ENCODE measurements around the gene TMEM109.

The TMEM109 gene, protein sequence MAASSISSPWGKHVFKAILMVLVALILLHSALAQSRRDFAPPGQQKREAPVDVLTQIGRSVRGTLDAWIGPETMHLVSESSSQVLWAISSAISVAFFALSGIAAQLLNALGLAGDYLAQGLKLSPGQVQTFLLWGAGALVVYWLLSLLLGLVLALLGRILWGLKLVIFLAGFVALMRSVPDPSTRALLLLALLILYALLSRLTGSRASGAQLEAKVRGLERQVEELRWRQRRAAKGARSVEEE

DNA sequence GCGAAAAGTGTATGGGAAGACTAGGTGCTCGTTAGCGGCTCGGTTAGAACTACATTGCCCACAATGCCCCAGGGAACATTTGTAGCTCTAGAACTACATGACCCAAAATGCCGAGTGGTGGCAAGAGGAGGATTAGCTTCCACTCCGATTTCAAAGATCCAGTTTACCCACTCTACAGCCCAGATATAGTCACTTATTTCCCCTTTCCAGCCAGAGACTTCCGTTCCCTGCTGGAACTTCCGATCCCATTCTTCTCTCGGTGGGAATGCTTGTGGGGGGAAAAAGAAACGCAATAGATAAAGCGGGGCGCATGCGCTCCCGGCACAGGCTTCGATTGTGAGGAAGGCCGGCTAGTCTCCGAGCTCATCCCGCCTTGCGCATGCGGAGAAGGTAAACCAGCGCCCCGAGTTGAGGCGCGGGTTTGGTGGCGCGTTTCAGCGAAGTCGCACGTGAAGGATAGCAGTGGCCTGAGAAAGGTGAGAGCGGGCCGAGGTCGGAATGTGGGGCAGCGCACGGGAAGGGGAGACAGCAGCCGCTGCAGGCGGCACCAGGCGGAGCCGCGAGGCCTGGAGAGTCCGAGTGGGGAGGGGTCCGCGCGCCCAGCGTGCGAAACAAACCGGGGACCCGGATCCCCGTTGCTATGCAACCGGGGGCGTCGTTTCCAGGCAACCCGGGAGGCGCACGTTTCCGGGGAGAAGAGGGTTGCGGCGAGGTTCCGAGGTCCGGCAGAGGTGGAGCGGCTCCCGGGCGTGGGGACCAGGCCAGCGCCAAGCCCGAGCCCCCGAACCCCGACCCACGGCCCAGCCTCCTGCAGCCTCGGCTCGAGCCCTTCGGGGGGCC is at the start of gene TMEM109:
TSS of gene TMEM109 (plus strand) at position 366 of the 840 bp plus-strand sequence. CDS start 5,536 bp downstream, outside the sequence.
- DNase-seq: peak; percentile 78

DNA sequence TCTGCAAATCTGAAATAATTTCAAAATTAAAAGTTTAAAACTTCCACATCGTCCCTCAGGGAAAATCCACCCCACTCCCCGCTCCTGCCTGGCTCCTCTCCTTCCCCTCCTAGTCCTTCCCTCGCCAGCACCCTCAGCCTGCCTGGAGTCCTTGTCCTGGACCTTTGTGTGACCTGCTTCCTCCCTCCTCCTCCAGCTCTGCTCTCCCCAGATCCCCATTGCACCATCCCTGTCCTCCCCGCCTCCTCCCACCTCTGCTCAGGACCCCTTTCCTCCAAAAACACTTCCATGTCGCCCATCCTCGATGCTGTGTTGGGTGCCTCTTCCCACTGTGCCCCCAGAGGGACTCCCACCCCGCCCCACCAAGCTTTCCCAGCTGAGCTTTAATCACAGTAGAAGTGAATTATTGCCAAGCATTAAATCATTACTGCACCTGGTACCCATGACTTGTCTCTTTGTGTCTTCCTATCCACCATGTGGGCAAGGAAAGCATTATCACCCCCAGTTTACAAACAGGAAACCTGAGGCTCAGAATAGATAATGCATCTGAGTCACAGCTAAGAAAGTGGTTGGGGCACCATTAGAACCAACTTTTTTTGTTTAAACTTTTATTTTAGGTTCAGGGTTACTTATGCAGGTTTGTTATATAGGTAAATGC is 49.0 kb upstream of the TMEM109 start:
- no peak for DNase-seq

DNA sequence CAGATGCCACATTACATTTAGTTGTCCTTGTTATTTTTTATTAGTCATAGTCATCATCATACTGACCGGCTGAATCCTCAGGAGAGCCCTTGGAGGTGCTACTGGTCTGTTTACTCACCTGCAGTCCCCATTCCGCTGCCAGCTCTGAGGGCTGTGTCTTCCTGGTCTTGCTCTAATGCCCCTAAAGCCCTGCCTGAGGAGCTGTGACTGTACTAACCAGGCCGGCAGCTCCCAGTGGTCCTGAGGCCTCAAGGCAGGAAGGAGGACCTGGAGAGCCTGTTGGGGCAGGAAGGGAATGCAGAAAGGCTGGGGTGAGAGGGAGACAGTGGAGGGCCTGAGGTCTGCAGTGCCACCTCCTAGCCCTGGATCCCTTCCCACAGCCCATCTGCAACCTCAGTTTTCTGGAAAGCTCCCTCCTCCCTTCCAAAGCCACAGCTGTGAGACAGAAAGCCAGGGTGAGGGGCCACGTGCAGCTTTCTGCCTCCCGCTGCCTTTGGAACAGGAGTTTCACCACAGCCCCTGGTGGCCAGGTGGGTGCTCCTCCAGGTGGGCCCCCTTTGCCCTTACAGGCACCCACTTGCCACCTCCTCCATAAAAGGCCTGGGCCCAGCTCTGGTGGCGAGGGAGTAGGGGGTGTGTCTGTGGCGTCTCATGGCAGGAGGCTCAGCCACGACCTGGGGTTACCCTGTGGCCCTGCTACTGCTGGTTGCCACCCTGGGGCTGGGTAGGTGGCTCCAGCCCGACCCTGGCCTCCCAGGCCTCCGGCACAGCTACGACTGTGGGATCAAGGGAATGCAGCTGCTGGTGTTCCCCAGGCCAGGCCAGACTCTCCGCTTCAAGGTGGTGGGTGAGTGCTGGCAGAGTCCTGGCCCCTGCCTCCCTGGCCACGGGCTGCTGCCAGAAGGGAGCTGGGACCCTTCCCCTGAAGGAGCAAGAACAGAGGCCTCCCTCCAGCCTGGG is 46.8 kb upstream of the TMEM109 start, which contains the start of gene ZP1:
TSS of gene ZP1 (plus strand) at position 632 of the 960 bp plus-strand sequence. CDS start at position 652, 20 bp downstream.
- DNase-seq: no peak

DNA sequence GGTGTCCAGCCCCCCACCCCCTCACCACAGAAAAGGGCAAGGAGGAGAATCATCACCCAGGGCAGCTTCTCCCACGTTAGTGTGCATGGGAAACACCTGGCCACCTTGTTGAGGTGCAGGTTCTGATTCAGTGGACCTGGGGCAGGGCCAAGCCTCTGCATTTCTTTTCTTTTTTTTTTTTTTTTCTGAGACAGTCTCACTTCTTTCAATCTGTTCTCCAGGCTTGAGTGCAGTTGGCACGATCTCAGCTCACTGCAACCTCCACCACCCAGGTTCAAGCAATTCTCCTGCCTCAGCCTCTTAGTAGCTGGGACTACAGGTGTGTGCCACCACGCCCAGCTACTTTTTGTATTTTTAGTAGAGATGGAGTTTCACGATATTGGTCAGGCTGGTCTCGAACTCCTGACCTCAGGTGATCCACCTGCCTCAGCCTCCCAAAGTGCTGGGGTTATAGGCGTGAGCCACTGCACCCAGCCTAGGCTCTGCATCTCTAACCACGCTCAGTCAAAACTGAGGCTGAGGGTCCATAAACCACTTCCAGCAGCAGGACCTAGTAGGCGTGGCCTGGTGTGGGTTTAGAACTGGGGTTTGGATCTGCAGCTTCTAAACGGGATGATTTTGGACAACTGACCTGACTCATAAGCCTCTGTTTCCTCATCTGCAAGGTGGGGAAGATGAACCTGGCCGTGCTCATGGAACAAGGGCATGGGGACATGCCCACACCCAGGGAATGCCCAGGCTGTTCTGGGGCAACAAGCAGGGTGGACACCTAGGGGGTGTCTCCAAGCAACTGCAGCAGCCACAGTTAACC is 45.9 kb upstream of the TMEM109 start:
- DNase-seq: no peak

DNA sequence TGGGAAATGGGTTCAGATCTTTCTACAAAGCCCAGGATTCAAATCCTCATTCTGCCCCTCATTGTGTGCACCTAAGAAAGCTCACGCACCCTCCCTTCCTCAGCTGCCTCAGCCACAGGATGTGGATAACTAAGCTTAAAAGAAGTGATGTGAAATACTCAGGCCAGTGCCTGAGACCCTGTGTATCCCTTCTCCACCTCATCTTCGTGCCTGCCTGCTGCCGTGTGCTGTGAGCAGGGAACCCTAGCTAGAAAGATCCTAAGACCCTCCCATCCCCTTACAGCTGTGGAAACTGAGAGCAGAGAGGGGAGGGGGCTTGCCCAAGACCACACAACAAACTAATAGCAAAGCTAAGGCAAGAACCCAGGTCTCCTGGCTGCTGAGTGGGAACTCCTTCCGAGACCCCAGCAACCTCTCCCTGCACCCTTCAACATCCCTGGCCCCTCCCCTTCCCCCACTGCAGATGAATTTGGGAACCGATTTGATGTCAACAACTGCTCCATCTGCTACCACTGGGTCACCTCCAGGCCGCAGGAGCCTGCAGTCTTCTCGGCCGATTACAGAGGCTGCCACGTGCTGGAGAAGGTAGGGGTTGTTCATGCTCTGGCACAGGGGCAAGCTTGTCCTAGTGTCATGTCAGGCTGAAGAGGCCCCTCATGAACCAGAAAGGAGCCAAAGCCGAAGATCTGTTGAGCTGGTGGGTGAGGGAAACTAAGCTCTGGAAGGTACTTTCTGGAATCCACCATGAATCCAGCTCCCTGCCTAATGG is 45.1 kb upstream of the TMEM109 start:
- DNase-seq: no peak

DNA sequence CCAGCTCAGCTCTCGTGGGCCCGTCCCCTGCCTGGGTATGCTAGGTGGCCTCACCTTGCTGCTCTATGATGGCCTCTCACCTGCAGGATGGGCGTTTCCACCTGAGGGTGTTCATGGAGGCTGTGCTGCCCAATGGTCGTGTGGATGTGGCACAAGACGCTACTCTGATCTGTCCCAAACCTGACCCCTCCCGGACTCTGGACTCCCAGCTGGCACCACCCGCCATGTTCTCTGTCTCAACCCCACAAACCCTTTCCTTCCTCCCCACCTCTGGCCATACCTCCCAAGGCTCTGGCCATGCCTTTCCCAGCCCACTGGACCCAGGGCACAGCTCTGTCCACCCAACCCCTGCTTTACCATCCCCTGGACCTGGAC is 44.5 kb upstream of the TMEM109 start:
- DNase-seq: no peak

DNA sequence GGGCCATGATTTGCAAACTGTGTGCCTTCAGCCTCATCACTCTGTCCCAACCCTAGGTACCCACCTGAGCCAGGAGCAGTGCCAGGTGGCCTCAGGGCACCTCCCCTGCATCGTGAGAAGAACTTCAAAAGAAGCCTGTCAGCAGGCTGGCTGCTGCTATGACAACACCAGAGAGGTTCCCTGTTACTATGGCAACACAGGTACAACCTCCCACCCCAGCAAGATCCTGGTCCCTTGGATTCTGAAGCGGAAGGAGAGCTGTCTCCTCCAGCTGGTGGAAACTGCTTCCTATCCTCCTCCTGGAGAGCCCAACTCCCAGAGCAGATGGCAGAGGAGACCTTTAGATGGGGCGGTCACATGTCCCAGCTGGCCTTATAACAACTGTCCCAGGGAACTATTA is 43.7 kb upstream of the TMEM109 start:
- no peak for DNase-seq

DNA sequence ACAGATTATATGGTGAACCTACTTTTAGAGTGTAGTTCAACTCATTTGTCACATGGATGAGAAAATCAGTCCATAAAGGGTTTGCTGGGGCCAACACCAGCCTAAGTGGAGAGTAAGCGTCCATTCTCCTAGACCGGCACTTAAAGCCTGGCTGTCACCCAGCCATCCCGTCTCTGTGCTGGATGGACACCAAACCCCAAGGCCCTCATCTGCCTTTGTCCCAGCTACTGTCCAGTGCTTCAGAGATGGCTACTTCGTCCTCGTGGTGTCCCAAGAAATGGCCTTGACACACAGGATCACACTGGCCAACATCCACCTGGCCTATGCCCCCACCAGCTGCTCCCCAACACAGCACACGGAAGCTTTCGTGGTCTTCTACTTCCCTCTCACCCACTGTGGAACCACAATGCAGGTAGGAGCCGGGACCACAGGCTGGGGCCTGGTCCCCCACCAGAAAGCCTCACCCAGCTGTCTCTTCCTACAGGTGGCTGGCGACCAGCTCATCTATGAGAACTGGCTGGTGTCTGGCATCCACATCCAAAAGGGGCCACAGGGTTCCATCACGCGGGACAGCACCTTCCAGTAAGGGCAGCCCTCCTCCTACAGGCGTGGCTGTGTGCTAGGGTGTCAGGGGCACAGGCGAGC is 43.1 kb upstream of the TMEM109 start:
- no peak for DNase-seq

DNA sequence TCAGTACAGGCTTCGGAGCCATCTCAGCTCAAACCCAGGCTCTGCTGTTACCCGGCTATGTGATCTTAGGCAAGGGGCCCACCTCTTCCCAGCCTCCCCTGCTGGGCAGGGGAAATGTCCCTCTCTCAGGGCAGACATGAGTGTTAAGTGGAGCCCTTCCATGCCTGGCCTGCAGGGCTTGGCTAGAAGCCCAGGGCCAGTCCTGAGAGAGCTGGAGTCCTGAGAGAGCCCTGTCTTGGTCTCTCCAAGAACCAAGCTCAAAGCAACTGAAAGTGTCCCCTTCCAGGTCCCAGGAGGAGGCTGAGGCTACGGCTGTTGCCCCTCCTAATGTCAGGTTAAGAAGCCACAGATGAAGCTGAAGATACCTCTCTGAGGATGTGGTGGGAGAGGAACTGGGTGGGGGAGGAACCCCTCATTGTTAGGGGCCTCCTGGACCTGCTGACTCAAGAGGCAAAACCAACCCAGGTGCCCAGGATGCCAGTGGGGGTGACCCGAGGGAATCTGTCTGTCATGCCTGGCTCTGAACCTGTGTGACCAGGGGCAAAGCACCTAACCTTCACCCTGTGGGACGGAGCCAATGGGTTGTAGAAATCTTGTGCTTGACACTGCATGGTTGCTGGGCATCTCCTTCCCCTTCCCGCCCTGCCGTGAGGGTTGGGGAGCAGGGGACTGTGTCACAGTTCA is 42.4 kb upstream of the TMEM109 start:
- no peak for DNase-seq

DNA sequence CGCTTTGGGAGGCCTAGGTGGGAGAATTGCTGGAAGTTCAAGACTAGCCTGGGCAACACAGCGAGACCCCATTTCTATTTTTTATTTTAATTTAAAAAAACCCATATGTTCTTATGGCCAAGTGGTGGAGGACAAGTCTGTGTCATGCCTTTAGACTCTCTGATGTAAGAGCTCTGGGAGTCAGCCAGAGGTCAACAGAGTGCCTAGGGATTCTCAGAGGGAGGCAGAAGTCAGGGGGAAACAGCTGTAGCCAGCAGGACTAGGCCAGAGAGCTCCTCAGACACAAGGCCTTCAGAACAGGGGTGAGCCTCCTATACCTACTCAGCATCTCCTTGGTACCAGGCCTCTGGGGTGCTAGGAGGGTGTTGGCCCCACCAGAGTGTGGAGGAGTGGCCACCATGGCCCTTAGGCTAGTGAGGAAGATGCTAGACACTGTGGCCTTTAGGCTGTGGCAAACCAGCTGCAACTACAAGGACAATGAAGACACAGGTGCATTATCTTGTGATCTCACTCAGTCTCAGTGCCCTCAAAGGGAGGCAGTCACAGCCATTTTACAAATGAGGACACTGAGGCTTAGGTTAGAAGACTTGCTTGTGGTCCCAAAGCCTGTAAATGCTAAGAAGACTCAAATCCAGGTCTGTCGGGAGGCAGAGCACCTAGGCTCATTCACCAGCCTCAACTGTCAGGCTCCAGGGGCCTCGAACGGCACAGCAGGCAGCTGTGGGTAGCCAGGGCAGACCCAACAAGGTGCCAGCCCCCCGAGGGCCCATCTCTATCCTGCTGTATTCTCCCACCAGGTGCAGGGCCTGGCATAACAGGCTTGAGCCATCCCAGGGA is 41.6 kb upstream of the TMEM109 start:
- no peak for DNase-seq

DNA sequence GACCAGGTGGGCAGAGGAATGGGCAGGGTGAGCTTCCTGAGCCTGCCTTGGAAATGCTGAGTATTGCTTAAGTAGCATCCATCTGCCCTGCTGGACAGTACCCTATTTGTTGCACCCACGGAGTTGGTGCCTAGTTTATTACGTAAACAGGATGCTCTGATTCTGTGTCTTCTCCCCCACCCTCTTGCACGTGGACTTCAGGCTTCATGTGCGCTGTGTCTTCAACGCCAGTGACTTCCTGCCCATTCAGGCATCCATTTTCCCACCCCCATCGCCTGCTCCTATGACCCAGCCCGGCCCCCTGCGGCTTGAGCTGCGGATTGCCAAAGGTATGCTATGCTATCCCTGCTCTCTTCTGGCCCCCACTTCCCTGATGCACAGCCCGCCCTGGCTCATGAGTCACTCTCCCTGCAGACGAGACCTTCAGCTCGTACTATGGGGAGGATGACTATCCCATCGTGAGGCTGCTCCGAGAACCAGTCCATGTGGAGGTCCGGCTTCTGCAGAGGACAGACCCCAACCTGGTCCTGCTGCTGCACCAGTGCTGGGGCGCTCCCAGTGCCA is 40.9 kb upstream of the TMEM109 start:
- no peak for DNase-seq

DNA sequence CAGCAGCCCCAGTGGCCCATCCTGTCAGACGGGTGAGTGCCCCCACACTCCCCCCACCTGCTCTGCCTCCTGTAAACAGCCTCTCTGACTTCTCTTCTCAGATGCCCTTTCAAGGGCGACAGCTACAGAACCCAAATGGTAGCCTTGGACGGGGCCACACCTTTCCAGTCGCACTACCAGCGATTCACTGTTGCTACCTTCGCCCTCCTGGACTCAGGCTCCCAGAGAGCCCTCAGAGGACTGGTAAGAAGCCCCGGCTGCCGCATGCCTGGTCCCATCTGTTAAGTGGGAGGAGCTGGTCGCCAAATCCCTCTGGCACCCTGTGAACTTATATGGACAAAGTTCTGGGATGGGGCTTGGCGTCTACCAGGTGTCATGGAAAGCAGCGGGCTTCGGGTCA is 40.4 kb upstream of the TMEM109 start:
- DNase-seq: no peak

DNA sequence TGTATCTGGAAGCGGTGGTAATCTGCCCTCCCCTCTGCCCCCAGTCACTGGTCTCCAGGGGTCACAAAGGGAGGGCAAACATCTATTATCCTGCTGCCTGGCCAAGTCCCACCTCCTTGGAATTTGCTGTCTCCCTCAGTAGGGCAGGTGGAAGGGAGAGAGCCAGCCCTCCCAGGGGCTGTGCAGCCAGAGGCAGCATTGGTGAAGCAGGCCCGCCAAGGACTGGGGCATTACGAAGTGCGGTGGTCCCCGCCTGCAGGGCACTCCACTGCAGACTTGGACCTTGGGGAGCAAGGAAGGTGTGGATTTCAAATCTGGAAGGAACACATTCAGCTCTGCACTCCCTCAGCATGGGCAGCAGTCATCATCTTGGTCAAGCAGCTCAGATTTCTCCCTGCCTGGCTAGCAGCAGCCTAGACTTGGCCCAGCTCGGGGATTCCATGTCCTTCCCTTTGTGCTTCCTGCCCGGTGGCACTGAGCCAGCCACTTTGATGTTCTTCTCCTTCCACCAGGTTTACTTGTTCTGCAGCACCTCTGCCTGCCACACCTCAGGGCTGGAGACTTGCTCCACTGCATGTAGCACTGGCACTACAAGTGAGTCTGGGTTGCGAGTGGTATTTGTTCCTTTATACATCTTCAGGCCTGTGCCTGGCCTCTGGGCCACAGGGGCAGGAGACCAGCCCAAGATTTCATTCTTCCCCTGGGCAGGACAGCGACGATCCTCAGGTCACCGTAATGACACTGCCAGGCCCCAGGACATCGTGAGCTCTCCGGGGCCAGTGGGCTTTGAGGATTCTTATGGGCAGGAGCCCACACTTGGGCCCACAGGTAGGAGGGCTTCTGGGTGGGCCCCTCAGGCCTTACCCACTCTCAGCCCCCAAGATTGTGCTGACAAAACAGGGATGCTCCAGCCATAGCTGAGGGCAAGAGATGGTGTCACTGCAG is 39.3 kb upstream of the TMEM109 start:
- no peak for DNase-seq

DNA sequence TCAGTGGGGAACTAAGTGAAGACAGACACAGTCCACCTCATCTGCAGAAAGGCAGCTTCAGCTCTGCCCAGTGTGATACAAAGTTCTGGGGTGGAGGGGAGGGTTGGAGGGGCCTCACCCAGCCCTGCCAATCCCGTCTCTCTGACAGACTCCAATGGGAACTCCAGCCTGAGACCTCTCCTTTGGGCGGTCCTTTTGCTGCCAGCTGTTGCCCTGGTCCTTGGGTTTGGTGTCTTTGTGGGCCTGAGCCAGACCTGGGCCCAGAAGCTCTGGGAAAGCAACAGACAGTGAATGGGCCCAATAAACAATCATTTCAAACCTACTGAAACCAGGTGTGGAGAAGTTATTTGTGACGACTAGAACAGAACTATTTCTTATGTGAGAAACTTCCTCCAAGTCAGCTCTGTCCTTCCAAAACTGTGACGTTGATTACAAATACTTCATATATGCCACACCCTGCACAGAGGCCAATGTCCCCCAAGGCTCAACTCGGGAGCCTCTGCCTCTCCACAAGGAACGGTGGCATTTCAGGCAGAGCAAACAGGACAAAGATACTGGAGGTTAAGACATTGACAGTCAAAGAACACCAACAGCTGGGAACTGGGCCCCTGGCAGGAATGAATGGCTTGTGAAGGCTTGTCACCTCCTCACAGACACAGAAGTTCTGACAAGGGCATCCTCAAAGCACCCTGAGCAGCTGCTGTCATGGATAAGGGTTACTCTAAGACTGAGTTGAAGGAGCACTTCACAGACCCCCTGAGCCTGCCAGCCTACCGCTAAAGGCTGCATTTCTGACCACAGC is 38.4 kb upstream of the TMEM109 start:
- no peak for DNase-seq

DNA sequence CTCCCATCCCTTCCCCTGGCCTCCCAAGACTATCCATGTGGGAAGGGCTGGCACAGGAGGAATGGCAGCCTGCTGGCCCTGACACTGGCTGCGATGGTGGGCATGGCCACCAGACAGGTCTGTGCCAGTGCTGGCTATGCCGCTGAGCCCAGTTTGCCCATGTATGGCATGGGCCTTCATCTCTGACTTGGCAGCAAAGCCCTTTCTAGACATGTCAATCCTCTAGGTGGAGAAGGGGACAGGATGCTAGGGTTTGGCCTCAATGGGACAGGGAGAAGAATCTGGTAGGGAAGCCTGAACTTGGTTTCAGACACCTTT is 37.8 kb upstream of the TMEM109 start:
- no peak for DNase-seq
